SK-MEL-5 (cell line): ENCODE data around the gene TAS2R60. TPM values are rescaled to one million over a fixed set of nuclear protein-coding genes. Genes with fewer than 3 reads are reported as not detected.
"Not testable (repeated sequence)": the region's sequence is repeated elsewhere in the genome, so short reads cannot be mapped to it uniquely, and the experiment has no call there.

Experiments
- DNase-seq: peaks from one replicate; pipeline ENCODE4 v3.0.0-alpha.2; 2016; ENCODE audit warnings: low read depth, low spot score
- in situ Hi-C: cut with HindIII; loops from 2 replicates; pipeline ENCODE4 v1.10.0; 2016; ENCODE audit warnings: low sequenced_read_pairs, high pct_unique_total_duplicates, low pct_unique_long_range_greater_than_20kb
- total RNA-seq: library from RNA; depleted of rRNA; stranded (reverse); fragments of >200 nt; shearing (Covaris generic); gene quantifications from 2 replicates; pipeline ENCODE4 v1.2.3, GENCODE V29; 2014

TAS2R60 gene
- total RNA-seq, 1 experiment from 2014 or later = not detected

DNA sequence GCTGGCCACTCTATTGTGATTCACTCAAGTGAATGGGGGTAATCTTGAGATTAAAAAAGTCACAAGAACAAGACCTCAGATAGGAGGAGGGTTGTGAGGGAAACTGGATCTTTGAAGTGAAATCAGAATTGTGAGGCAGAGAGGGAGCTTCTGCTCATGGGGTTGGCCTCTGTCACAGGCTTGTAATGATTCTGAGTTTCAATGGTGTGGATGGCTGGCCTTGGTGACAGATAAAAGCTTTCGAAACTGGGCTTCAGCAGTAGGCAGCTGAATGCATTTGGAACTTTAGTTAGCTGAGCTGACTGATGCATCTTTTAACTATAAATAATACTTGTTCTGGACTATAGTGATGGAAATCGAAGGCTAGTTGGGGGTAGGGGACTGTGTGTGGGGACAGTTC is 12.2 kb downstream of the TAS2R60 start:
- in situ Hi-C loops = no loop called here
- DNase-seq = no peak

DNA sequence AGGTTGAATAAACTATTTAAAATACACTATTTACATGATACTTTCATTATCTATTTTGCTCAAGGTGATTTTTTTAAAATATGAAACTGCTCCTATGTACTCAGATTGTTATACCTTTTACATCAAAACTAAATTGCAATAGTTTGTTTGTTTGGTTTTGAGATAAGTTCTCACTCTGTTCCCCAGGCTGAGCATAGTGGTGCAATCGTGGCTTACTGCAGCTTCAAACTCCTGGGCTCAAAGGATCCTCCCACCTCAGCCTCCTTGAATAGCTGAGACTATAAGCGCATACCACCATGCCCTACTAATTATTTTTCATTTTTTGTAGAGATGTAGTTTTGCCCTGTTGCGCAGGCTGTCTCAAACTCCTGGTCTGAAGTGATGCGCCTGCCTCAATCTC is 12.7 kb downstream of the TAS2R60 start:
- no peak for DNase-seq
- in situ Hi-C loops = no loop called here

DNA sequence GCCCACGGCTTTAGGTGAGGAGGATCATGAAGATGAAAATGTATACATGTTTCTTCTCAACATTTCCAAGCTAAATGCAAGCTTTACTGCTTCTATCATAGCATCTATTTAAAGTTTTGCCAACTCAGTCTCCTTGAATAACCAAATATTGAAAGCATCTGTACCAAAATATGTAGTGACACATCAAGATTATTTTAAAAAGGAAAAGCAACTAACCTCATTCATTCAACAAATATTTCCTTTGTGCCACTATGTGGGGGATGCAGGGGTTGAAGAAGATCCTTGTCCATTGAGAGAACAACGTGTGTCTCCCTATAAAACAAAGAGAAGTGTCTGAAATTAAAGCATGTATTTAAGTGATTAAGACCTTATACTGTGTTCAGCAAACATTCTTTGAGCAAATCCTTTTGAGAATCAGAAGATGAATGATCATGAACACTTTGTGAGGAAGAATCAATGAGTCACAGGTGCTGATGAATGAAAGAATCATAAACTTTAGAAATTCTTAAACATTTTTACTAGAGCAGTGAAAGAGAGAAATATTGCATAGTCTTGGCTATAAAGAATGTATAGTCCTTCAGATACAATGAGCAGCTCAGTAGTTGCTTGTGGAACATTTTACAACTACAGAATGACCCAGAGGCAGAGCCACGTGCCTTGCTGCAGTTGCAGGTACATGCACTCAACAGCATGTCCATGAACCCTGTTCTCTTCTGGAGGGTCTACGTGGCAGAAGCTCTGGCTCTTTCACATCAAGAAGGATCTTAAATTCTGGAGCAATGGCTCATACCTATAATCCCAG is 13.9 kb downstream of the TAS2R60 start:
- in situ Hi-C loops = no loop called here
- DNase-seq = no peak

DNA sequence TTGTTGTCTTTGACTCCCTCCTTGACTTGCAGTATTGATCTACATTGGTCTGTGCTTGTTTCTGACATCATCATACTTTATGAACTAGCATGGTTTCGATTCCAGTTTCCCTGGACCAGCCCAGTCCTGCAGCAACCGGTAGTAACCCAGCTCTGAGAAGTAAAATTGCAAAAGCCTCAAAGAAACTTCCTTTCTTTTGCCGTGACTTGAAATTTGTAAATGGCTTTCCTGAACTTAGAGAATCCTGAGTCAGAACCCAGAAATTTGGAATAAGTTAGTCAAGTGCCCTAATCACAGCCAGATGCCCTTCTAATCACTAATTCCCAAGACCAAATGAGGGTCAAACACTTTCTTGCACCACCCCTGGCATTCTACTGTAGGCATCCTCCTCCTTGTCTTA is 15.0 kb downstream of the TAS2R60 start:
- in situ Hi-C loops = no loop called here

DNA sequence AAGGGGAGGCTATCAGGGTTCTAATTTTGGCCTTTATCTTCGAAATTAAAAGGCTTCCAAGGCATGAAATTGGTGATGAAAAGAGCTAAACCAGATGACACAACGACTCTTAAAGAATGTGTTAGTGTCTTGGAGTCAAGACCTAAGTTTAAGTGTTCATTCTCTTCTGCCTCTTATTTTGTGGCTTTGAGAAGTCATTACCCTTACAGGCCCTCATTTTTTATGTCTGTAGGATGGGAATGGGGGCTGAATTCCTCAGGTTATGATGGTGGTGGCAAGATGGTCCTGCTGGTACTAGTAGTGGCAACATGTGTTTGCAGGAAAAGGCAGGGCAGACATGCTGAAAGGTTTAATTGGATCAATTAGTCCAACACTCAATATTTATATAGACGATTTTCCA is 15.4 kb downstream of the TAS2R60 start:
- DNase-seq = no peak

More for the DNA sequence above, 15.0 kb downstream of the TAS2R60 start:
- no peak for DNase-seq

DNA sequence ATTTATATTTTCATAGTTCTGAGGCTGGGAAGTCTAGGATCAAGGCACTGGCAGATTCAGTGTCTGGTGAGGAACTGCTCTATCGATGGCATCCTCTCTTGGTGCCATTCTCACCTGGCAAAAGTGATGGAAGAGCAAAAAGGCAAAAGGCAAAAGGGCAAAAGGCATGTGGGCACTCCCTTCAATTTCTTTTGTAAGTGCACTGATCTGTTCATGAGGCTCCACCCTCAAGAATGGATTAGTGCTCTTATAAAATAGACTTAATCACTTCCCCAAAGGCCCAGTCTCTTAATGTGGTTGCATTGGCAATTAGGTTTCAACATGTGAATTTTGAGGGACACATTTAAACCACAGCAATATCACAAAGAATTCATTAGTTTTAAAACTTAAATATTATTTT is 16.1 kb downstream of the TAS2R60 start:
- no peak for DNase-seq
- in situ Hi-C loops = no loop called here

More for the DNA sequence above, 15.4 kb downstream of the TAS2R60 start:
- in situ Hi-C loops = no loop called here

DNA sequence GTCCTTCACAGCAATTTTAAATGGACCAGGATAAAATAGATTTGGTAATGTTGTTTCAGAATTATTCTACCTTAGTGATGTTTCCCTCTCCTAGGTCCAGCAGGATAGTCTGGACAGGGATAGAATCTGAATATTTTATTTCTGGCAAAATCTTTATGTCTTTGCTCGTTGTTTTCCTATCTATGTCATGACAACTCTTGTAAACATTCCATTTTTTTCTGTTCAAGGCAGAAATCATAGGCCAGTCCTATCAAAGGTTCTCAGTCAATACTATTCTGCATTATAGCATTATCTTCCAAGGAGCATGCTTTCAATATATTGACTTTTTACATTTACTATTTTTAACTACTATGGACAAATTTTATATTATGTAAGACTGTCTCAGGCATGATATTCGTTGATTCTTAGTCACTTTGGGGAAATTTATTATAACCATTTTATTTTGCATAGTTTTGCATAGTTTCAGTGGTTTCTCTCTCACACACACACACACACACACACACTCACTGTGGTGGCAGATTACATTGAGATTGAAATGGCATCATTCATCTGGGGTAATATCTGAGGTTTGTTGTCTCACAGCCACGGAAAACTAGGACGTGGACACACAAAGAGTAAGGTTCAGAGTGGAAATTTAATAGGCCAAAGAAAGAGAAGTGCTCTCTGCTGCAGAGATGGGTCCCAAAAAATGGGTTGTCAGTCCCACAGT is 17.2 kb downstream of the TAS2R60 start:
- DNase-seq = no peak
- in situ Hi-C loops = no loop called here

DNA sequence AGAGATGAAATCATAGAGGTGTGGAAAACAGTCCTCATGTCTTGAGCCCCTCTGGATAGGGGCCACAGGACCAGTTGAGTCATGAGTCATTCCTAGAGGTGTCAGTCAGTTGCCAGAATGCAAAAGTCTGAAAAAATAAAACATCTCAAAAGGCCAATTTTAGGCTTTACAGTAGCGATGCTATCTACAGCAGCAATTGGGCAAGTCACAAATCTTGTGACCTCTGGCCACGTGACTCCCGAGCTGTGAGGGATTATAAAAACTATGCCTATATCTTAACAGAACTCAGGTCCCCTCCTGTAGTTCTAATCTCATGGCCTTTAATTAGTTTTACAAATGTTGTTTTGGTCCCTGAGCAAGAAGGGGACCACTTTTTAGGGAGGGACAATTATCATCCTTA is 18.8 kb downstream of the TAS2R60 start:
- no peak for DNase-seq
- in situ Hi-C loops = no loop called here

DNA sequence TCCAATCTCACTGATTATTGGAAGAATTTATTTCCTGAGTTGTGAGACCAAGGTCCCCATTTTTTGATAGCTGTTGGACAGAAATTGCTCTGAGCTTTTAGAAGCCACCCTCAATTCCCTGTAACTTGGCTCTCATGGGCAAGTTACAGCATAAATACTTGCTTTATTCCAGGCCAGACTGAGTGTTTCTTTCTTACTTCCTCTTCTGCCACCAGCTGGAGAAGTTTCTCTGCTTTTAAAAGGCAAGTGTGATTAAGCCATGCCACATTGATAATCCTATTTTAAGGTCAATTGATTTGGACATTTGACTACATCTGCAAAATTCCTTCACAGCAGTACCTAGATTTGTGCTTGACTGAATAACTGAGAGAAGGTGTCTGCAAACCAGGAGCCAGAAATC is 20.3 kb downstream of the TAS2R60 start:
- in situ Hi-C loops = no loop called here

DNA sequence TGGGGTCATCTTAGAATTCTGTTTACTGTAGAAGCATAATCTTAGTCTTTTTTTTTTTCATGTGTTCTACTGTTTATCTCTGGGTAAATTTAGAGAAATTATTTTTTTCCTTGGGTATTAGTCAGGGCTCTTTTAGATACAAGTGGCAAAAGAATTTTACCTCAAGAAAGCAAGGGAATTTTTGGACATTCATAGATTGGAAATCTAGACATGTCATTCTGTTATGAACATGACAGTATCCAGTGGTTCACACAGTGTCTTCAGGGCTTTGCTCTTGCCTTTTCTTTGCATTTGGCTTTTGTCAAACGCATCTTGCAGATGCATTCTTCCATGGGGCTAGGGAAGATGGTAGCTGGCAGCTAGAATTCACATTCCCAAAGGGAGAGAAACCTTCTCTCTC is 20.7 kb downstream of the TAS2R60 start:
- DNase-seq = no peak
- in situ Hi-C loops = no loop called here

More for the DNA sequence above, 20.3 kb downstream of the TAS2R60 start:
- no peak for DNase-seq

DNA sequence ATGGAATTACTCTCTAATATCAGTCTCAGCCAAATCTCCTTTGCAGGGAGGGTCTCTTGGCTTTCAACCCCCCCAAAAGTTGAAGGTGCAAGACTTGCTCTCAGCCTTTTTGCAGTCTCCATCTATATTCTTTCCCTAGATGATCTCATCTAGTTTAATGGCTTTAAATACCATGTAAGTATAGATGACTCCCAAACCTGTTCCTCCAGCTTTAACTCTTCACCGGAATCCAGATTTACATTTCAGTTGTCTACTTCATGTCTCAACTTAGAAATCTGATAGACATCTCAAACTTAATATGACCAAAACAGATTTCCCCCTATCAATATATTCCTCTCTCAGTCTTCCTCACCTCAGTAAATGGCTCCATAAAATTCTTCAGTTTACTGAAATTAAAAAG is 24.5 kb downstream of the TAS2R60 start:
- in situ Hi-C loops = no loop called here
- no peak for DNase-seq

DNA sequence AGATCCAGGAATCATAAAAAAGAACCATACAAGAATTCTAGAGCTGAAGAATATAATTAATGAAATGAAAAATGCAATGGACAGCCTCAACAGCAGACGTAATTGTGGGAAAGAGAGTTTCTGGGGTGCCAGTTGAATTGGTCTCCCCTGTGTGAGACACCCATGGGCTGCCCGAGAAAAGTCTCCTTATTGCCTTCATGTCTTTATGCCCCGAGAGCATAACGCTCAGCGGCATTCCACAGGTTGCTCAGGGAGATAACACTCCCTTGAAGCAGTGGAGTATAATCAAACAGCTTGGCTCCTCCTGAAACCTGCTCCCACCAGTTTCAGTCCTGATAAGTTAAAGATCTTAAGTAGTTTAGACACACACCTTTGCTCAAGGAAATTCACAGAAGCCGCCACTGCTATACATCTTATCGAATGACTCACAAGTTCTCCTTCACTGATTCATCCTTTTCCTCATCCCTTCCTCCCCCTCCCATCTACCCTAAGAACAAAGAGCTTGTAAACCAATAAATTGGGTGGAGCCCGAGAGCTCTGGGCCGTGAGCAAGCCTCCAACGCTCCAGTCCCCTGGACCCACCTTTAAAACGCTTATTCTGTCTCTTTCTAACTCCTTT is 28.9 kb downstream of the TAS2R60 start:
- DNase-seq, in situ Hi-C loops: not testable (repeated sequence)

DNA sequence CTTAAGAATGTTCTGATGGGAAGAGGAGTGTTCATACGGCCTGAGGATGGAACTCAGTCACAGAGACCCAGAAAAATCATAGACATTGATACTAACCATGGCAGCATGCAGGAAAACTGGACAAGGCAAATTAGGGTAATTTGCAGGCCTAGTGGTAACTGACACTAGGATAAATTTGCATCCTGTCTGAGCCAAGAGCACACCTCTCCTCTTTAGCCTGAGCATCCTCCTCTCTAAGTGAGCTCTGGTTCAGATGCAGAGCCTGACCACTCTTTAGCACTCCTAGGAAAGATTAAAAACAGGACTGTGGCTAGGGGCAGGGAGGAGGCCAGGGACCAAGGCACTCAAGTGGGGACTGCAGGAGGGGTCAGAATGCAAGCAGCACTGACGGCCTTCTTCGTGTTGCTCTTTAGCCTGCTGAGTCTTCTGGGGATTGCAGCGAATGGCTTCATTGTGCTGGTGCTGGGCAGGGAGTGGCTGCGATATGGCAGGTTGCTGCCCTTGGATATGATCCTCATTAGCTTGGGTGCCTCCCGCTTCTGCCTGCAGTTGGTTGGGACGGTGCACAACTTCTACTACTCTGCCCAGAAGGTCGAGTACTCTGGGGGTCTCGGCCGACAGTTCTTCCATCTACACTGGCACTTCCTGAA is 34.4 kb downstream of the TAS2R60 start, which contains the start of gene TAS2R41:
TSS of gene TAS2R41 (plus strand) at position 373 of the 650 bp plus-strand sequence. CDS start at position 373, 0 bp downstream.
- in situ Hi-C loops = no loop called here
- no peak for DNase-seq

DNA sequence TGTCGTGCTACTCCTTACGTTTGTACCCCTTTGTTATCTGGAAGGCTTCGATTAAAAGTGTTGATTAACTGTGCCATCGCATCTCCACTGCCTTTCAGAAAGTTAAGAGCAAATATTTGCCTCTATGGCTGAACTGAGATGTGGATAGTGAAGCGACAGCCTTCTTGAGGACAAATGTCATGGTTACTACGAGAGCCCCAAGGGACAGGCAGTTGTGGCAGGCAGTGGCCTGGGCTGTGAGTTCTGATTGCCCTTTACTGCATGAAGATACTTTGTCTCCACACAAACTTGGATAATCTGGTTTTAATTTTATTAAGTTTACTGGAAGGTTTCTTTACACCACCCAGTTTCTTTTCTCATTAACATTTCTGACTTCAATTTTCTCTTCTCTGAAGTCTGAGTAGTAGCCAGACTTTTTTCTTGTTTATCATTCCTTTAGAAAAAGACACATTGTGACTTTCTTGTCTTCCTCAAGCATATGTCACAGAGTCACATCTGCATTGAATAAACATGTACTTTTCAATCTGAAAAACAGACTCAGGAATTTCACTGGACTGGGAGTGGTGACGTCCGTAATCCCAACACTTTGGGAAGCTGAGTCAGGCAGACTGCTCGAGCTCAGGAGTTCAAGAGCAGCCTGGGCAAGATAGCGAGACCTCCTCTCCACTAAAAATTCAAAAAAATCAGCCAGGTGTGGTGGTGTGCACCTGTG is 36.0 kb downstream of the TAS2R60 start:
- in situ Hi-C loops = no loop called here
- DNase-seq = no peak

DNA sequence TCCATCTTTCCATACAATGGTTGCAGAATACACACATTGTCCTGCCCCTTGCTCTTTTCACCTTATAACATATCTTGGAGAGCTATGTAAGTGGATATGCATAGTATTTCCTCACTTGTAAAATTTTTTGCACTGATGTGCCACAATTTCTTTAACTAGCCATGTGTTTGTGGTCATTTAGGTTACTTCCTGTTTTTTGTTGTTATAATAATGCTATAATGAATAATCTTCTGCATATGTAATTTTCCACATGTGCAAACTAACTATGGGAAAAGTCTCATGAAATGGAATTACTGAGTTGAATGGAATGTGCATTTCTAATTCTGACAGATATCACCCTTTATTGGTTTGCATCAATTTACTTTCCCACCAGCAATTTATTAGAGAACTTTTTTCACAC is 37.2 kb downstream of the TAS2R60 start:
- in situ Hi-C loops = no loop called here
- no peak for DNase-seq

DNA sequence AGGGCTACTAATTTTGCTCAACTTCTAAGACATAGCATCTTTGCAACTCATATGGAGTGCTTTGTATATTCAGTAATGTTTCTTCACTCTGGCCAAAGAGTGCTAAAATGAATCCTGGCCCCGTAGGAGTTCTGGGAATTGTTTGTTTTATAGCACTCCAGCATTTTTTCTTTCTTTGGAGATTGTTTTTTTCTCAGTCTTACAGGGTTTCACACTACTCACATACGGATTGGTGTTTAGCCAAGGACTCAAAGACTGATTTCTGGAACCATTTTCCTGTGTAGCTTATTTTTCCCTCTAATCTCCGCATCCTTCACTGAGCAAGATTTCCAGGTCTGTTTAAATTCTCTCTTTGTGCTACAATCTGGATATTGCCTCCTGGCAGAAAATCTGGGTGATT is 40.9 kb downstream of the TAS2R60 start:
- in situ Hi-C loops = no loop called here
- no peak for DNase-seq

DNA sequence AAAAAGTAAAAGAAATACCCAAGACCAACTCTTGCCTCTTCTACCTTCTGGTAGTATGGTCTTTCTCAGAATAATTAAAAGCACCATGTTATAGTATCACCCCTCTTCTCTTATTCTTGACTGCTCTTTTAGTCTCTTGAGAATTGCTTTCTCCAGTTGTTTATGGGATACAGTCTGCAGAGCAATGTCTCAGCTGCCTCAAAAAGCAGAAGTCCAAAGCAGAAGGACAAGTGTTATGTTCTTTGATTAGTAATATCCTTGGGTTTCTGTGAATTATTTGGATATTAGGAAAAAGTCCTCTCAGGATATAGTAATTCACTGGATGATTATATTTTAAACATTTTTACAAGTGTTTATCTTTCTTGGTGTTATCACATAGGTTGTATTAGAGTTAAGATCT is 41.8 kb downstream of the TAS2R60 start:
- in situ Hi-C loops = no loop called here
- no peak for DNase-seq
